H1 (cell line): ENCODE data around the gene RPS26. TPM values are rescaled to one million over a fixed set of nuclear protein-coding genes. Genes with fewer than 3 reads are reported as not detected.
"Not testable (repeated sequence)": the region's sequence is repeated elsewhere in the genome, so short reads cannot be mapped to it uniquely, and the experiment has no call there.

Experiments
- CTCF ChIA-PET: fragments of 300-600 bp; sonication (Branson Sonifier 250); formaldehyde crosslinking; loops from one replicate; lab custom pipeline; 2021; ENCODE audit not compliant: partially characterized antibody; lab: Charles Lee
- POLR2A ChIA-PET: fragments of 300-600 bp; sonication (Branson Sonifier 250); formaldehyde crosslinking; loops from one replicate; lab custom pipeline; 2021; ENCODE audit warnings: inconsistent platforms; ENCODE audit not compliant: partially characterized antibody; lab: Charles Lee
- DNase-seq, 2 experiments: peaks; one replicate each; pipeline versions ENCODE4 v3.0.0 to v3.0.0-alpha.2; 2010 to 2022; ENCODE audit warnings: low spot score in 2 of 2, low read depth in 1 of 2, mixed read lengths in 1 of 2
- FAIRE-seq: peaks from 2 replicates; lab custom pipeline; 2011; peaks lifted over from hg19 to GRCh38; lab: Jason Lieb, UNC
- H2AFZ ChIP-seq: 2 replicates; pipeline ENCODE4 v1.8.1; 2012; ENCODE audit warnings: low read length, inconsistent platforms
- H2AK5ac ChIP-seq: 2 replicates; pipeline ENCODE4 v1.6.1; 2013; ENCODE audit warnings: low read depth, low read length
- H2BK120ac ChIP-seq: replicated peaks from 2 replicates; pipeline ENCODE3; 2013; ENCODE audit warnings: low read depth, low read length, inconsistent platforms
- H2BK12ac ChIP-seq: 2 replicates; pipeline ENCODE4 v1.6.1; 2013; ENCODE audit warnings: low read depth, low read length
- H2BK15ac ChIP-seq: 2 replicates; pipeline ENCODE4 v1.6.1; 2013; ENCODE audit warnings: low read length
- H2BK20ac ChIP-seq: 2 replicates; pipeline ENCODE4 v1.6.1; 2013; ENCODE audit warnings: low read length
- H2BK5ac ChIP-seq: 2 replicates; pipeline ENCODE4 v1.6.1; 2013; ENCODE audit warnings: low read depth, low read length
- H3K14ac ChIP-seq: 2 replicates; pipeline ENCODE4 v1.6.1; 2013; ENCODE audit warnings: inconsistent platforms; ENCODE audit not compliant: insufficient read length
- H3K18ac ChIP-seq: 2 replicates; pipeline ENCODE4 v1.6.1; 2013; ENCODE audit warnings: low read length; ENCODE audit errors: extremely low read depth
- H3K23ac ChIP-seq: 2 replicates; pipeline ENCODE4 v1.6.1; 2013; ENCODE audit warnings: inconsistent platforms; ENCODE audit not compliant: insufficient read length
- H3K23me2 ChIP-seq: 2 replicates; pipeline ENCODE4 v1.6.1; 2013; ENCODE audit warnings: low read depth, low read length
- H3K27ac ChIP-seq: 2 replicates; pipeline ENCODE4 v1.6.1; 2011; ENCODE audit warnings: low read depth, low read length, inconsistent platforms
- H3K27me3 ChIP-seq, 4 experiments: replicated peaks in 1 of 4; 1 replicate in 1 of 4; 2 replicates in 3 of 4; pipeline versions ENCODE4 v1.6.1 to v1.8.1; 2011 to 2013; ENCODE audit warnings: low read length in 3 of 4, mild to moderate bottlenecking in 3 of 4, inconsistent platforms in 2 of 4, mixed read lengths in 2 of 4, moderate library complexity in 1 of 4; ENCODE audit not compliant: control insufficient read depth in 3 of 4, insufficient read depth in 3 of 4; ENCODE audit errors: extremely low read depth in 1 of 4
- H3K36me3 ChIP-seq, 4 experiments: 2 replicates each; pipeline versions ENCODE4 v1.6.1 to v1.8.1; 2011 to 2013; ENCODE audit warnings: mild to moderate bottlenecking in 4 of 4, low read length in 3 of 4, moderate library complexity in 2 of 4, control low read depth in 1 of 4, inconsistent platforms in 1 of 4; ENCODE audit not compliant: insufficient read depth in 4 of 4, control insufficient read depth in 2 of 4
- H3K4ac ChIP-seq: replicated peaks from 2 replicates; pipeline ENCODE3; 2013; ENCODE audit warnings: low read length, low read depth, mixed read lengths, inconsistent platforms; ENCODE audit not compliant: insufficient read length
- H3K4me1 ChIP-seq, 4 experiments: replicated peaks in 1 of 4; 1 replicate in 1 of 4; 2 replicates in 3 of 4; pipeline versions ENCODE4 v1.6.1 to v1.8.1; 2011 to 2013; ENCODE audit warnings: low read length in 3 of 4, inconsistent platforms in 2 of 4, mixed read lengths in 1 of 4; ENCODE audit not compliant: insufficient read depth in 4 of 4, control insufficient read depth in 3 of 4
- H3K4me2 ChIP-seq, 2 experiments: 2 replicates each; pipeline versions ENCODE4 v1.6.1 to v1.8.1; 2011 to 2013; ENCODE audit warnings: low read depth in 2 of 2, low read length in 2 of 2, control low read depth in 1 of 2, inconsistent platforms in 1 of 2, mild to moderate bottlenecking in 1 of 2; ENCODE audit not compliant: insufficient read depth in 1 of 2
- H3K4me3 ChIP-seq, 4 experiments: fragments of 200-600, 300-600 bp in 1 of 4; sonication (generic), shearing (Covaris generic), sonication (Bioruptor Twin) in 1 of 4; 2 replicates each; pipeline versions ENCODE4 v1.5.1 to v1.8.1; 2011 to 2016; ENCODE audit warnings: low read length in 4 of 4, low read depth in 3 of 4, control low read depth in 2 of 4, inconsistent platforms in 2 of 4, mild to moderate bottlenecking in 2 of 4, mixed read lengths in 1 of 4, moderate library complexity in 1 of 4; ENCODE audit not compliant: insufficient read depth in 2 of 4; ENCODE audit errors: extremely low read depth in 1 of 4
- H3K56ac ChIP-seq: replicated peaks from 2 replicates; pipeline ENCODE3; 2013; ENCODE audit warnings: low read depth, mild to moderate bottlenecking, mixed read lengths, low read length, inconsistent platforms; ENCODE audit not compliant: insufficient read length
- H3K79me1 ChIP-seq: 2 replicates; pipeline ENCODE4 v1.6.1; 2013; ENCODE audit warnings: low read depth, low read length, control low read depth
- H3K79me2 ChIP-seq, 2 experiments: 2 replicates each; pipeline versions ENCODE4 v1.6.1 to v1.8.1; 2012 to 2013; ENCODE audit warnings: low read length in 2 of 2, mild to moderate bottlenecking in 2 of 2, inconsistent platforms in 1 of 2; ENCODE audit not compliant: insufficient read depth in 2 of 2, control insufficient read depth in 1 of 2
- H3K9ac ChIP-seq, 4 experiments: replicated peaks in 1 of 4; 1 replicate in 1 of 4; 2 replicates in 3 of 4; pipeline versions ENCODE4 v1.6.1 to v1.8.1; 2011 to 2013; ENCODE audit warnings: low read depth in 3 of 4, low read length in 3 of 4, control low read depth in 2 of 4, mild to moderate bottlenecking in 2 of 4, moderate library complexity in 2 of 4, inconsistent platforms in 1 of 4; ENCODE audit errors: extremely low read depth in 1 of 4
- H3K9me3 ChIP-seq, 2 experiments: 2 replicates each; pipeline versions ENCODE4 v1.6.1 to v1.8.1; 2012 to 2013; ENCODE audit warnings: mild to moderate bottlenecking in 2 of 2, moderate library complexity in 2 of 2, control low read depth in 1 of 2, inconsistent platforms in 1 of 2, low read depth in 1 of 2, low read length in 1 of 2, mixed read lengths in 1 of 2; ENCODE audit not compliant: insufficient read depth in 2 of 2
- H4K20me1 ChIP-seq, 2 experiments: replicated peaks in 1 of 2; 2 replicates each; pipeline versions ENCODE3 to v1.8.1; 2011 to 2013; ENCODE audit warnings: inconsistent platforms in 2 of 2, low read length in 2 of 2, mild to moderate bottlenecking in 1 of 2; ENCODE audit not compliant: insufficient read depth in 2 of 2, control insufficient read depth in 1 of 2
- H4K5ac ChIP-seq: 2 replicates; pipeline ENCODE4 v1.6.1; 2013; ENCODE audit warnings: low read length, low read depth, mixed read lengths, inconsistent platforms; ENCODE audit not compliant: insufficient read length
- H4K8ac ChIP-seq: 2 replicates; pipeline ENCODE4 v1.8.0; 2013; ENCODE audit warnings: mild to moderate bottlenecking, moderate library complexity, low read length, inconsistent platforms; ENCODE audit not compliant: insufficient read depth; ENCODE audit errors: extremely low read depth
- H4K91ac ChIP-seq: replicated peaks from 2 replicates; pipeline ENCODE3; 2013; ENCODE audit warnings: low read length, mixed read lengths, inconsistent platforms; ENCODE audit not compliant: insufficient read length
- WGBS, 2 experiments: shearing (Covaris generic) in 1 of 2; methylation state at CpG; one replicate each; pipeline versions ENCODE4 v1.1.6 to v1.1.7; 2013 to 2015; ENCODE audit warnings: low lambda C conversion rate in 2 of 2, mixed read lengths in 2 of 2, inconsistent platforms in 1 of 2, low coverage in 1 of 2, missing lambda C conversion rate in 1 of 2; ENCODE audit not compliant: insufficient replicate concordance in 2 of 2, insufficient coverage in 1 of 2, insufficient read length in 1 of 2; ENCODE audit errors: extremely low coverage in 1 of 2, missing lambda C conversion rate in 1 of 2; 5-methylcytosine and 5-hydroxymethylcytosine counted together
- polyA plus RNA-seq, 7 experiments: library from polyadenylated mRNA; depleted of rRNA in 3 of 7; stranded (reverse) in 5 of 7; unstranded in 2 of 7; fragments of >200 nt in 5 of 7; fragments of 200-250 nt in 2 of 7; gene quantifications; 1 replicate in 5 of 7; 2 replicates in 1 of 7; 4 replicates in 1 of 7; pipeline versions ENCODE4 v1.2.1 to v1.2.3, GENCODE V29; 2011 to 2013; ENCODE audit warnings: missing spikeins in 2 of 7, mixed read lengths in 2 of 7
- total RNA-seq: library from RNA; stranded (reverse); fragmentation: NEBNext Ultra II Directional; extraction: Animal tissue kit (Norgen Biotek cat#: 25700); gene quantifications from 2 replicates; pipeline ENCODE4 v1.2.1, GENCODE V29; 2021

RPS26 gene
- total and polyA plus RNA-seq, 2 of the 8 experiments (the other 6 are each of a cell fraction or from before 2014, with no cell fraction given) = 53.4 to 1,922 TPM

DNA sequence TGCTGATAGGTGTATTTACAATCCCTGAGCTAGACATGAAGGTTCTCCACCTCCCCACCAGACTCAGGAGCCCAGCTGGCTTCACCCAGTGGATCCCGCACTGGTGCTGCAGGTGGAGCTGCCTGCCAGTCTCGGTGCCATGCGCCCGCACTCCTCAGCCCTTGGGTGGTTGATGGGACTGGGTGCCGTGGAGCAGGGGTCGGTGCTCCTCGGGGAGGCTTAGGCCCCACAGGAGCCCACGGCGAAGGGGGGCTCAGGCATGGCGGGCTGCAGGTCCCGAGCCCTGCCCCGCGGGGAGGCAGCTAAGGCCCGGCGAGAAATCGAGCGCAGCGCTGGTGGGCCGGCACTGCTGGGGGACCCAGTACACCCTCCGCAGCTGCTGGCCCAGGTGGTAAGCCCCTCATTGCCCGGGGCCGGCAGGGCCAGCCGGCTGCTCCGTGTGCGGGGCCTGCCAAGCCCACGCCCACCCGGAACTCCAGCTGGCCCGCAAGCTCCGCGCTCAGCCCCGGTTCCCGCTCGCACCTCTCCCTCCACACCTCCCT is 41.6 kb upstream of the RPS26 start:
- CTCF ChIA-PET = interaction anchor here (1.1 to 13.5 kb wide), 4 partner anchors 21 to 262 kb away, joined by 4 to 256 read pairs (median 4); partner anchors contain the start of genes ERBB3 and IKZF4
- not testable (repeated sequence) for H4K8ac ChIP-seq, H4K91ac ChIP-seq, H3K27me3 ChIP-seq, H2BK12ac ChIP-seq, H3K79me2 ChIP-seq, H3K14ac ChIP-seq, H3K79me1 ChIP-seq, H2BK20ac ChIP-seq, H3K4me1 ChIP-seq, H3K9me3 ChIP-seq, H2BK120ac ChIP-seq, H4K20me1 ChIP-seq, H3K27ac ChIP-seq, H3K56ac ChIP-seq, H3K23me2 ChIP-seq, FAIRE-seq, H3K4me2 ChIP-seq, H4K5ac ChIP-seq, H3K9ac ChIP-seq, H2BK15ac ChIP-seq, H2AK5ac ChIP-seq, H2BK5ac ChIP-seq, H2AFZ ChIP-seq, H3K4ac ChIP-seq, DNase-seq, H3K18ac ChIP-seq, H3K4me3 ChIP-seq, H3K23ac ChIP-seq
- peaks cover 0 to 24% (median 5%) of the 10 kb centered on the region in 4 experiments; a peak in 5 of 8 replicates for H3K36me3 ChIP-seq
- WGBS, 2 experiments = 93% methylated on average over 28 of the region's 33 CpGs; no CpG with 5 or more reads in 1 of the 2 experiments
- POLR2A ChIA-PET = interaction anchor here (1.1 to 5.4 kb wide), 5 partner anchors 7 to 60 kb away, joined by 3 to 55 read pairs (median 13); no protein-coding TSS in a partner anchor
